Liver (tissue), 9 donors: ENCODE measurements around the gene CHCHD1. TPM values are rescaled to one million over a fixed set of nuclear protein-coding genes. Genes with fewer than 3 reads are reported as not detected.

Source experiments
- DNase-seq: peaks from one replicate; pipeline ENCODE4 v3.0.0-alpha.2; 2017; ENCODE audit warnings: low spot score
- H3K27ac ChIP-seq, 2 donors: one replicate each; pipeline ENCODE4 v1.7.0; 2013; ENCODE audit warnings: inconsistent platforms in 2 of 2, low read length in 2 of 2, control low read depth in 1 of 2, low read depth in 1 of 2, mild to moderate bottlenecking in 1 of 2
- H3K27me3 ChIP-seq, 4 donors: one replicate each; pipeline versions ENCODE4 v1.6.1 to v1.7.0; 2013; ENCODE audit warnings: low read length in 3 of 4, inconsistent platforms in 1 of 4, mild to moderate bottlenecking in 1 of 4, moderate library complexity in 1 of 4; ENCODE audit not compliant: control insufficient read depth in 4 of 4, insufficient read depth in 4 of 4
- H3K36me3 ChIP-seq, 4 donors: one replicate each; pipeline versions ENCODE4 v1.6.1 to v1.7.0; 2013; ENCODE audit warnings: low read length in 3 of 4, mild to moderate bottlenecking in 3 of 4, low read depth in 1 of 4, moderate library complexity in 1 of 4; ENCODE audit not compliant: control insufficient read depth in 4 of 4, insufficient read depth in 3 of 4
- H3K4me1 ChIP-seq, 4 donors: one replicate each; pipeline versions ENCODE4 v1.6.1 to v1.7.0; 2013; ENCODE audit warnings: low read length in 3 of 4, mild to moderate bottlenecking in 3 of 4, moderate library complexity in 1 of 4; ENCODE audit not compliant: control insufficient read depth in 4 of 4, insufficient read depth in 4 of 4
- H3K4me3 ChIP-seq, 3 donors: one replicate each; pipeline versions ENCODE4 v1.6.1 to v1.7.0; 2013; ENCODE audit warnings: low read length in 3 of 3, control low read depth in 1 of 3, low read depth in 1 of 3, mild to moderate bottlenecking in 1 of 3
- H3K9ac ChIP-seq, 2 donors: one replicate each; pipeline ENCODE4 v1.7.0; 2013; ENCODE audit warnings: low read length in 2 of 2, mild to moderate bottlenecking in 2 of 2, moderate library complexity in 2 of 2, control low read depth in 1 of 2, low read depth in 1 of 2
- H3K9me3 ChIP-seq, 4 donors: one replicate each; pipeline versions ENCODE4 v1.6.1 to v1.7.0; 2013; ENCODE audit warnings: low read length in 3 of 4; ENCODE audit not compliant: control insufficient read depth in 4 of 4
- ATF3 ChIP-seq: IDR thresholded peaks from 2 replicates; pipeline ENCODE4 v1.6.1; 2016; ENCODE audit warnings: antibody characterized with exemption
- CTCF ChIP-seq: fragments of 150-350 bp; IDR thresholded peaks from 2 replicates; pipeline ENCODE4 v1.5.1; 2017; ENCODE audit warnings: improper control_type of control experiment, low read depth, low read length; ENCODE audit not compliant: missing input control
- EGR1 ChIP-seq, 2 donors: IDR thresholded peaks; 2 replicates each; pipeline ENCODE4 v1.6.1; 2016 to 2018; ENCODE audit warnings: antibody characterized with exemption in 2 of 2, low read depth in 2 of 2
- FOXA1 ChIP-seq: IDR thresholded peaks from 2 replicates; pipeline ENCODE4 v1.6.1; 2016; ENCODE audit warnings: antibody characterized with exemption
- FOXA2 ChIP-seq: IDR thresholded peaks from 2 replicates; pipeline ENCODE4 v1.6.1; 2016; ENCODE audit warnings: antibody characterized with exemption
- GABPA ChIP-seq, 2 donors: IDR thresholded peaks in 1 of 2; conservative IDR thresholded peaks in 1 of 2; 2 replicates each; pipeline ENCODE4 v1.6.1; 2016; ENCODE audit warnings: antibody characterized with exemption in 2 of 2, mild to moderate bottlenecking in 1 of 2, moderate library complexity in 1 of 2
- HNF4A ChIP-seq, 2 donors: conservative IDR thresholded peaks; 2 replicates each; pipeline ENCODE4 v1.6.1; 2016; ENCODE audit warnings: antibody characterized with exemption in 2 of 2, mild to moderate bottlenecking in 2 of 2
- HNF4G ChIP-seq: IDR thresholded peaks from 2 replicates; pipeline ENCODE4 v1.6.1; 2016; ENCODE audit warnings: antibody characterized with exemption
- JUND ChIP-seq, 2 donors: IDR thresholded peaks; 2 replicates each; pipeline ENCODE4 v1.6.1; 2016; ENCODE audit warnings: antibody characterized with exemption in 2 of 2
- MAX ChIP-seq: IDR thresholded peaks from 2 replicates; pipeline ENCODE4 v1.6.1; 2016; ENCODE audit warnings: antibody characterized with exemption
- NR2F2 ChIP-seq: IDR thresholded peaks from 2 replicates; pipeline ENCODE4 v1.6.1; 2016; ENCODE audit warnings: antibody characterized with exemption
- RAD21 ChIP-seq, 2 donors: IDR thresholded peaks; 2 replicates each; pipeline ENCODE4 v1.6.1; 2016; ENCODE audit warnings: antibody characterized with exemption in 2 of 2, mild to moderate bottlenecking in 2 of 2
- REST ChIP-seq: IDR thresholded peaks from 2 replicates; pipeline ENCODE4 v1.6.1; 2016; ENCODE audit warnings: antibody characterized with exemption, mild to moderate bottlenecking
- RXRA ChIP-seq, 2 donors: IDR thresholded peaks; 2 replicates each; pipeline ENCODE4 v1.6.1; 2017 to 2018; ENCODE audit warnings: antibody characterized with exemption in 2 of 2, mild to moderate bottlenecking in 1 of 2
- SP1 ChIP-seq: IDR thresholded peaks from 2 replicates; pipeline ENCODE4 v1.6.1; 2018; ENCODE audit warnings: antibody characterized with exemption, mild to moderate bottlenecking
- TAF1 ChIP-seq: conservative IDR thresholded peaks from 2 replicates; pipeline ENCODE4 v1.6.1; 2016; ENCODE audit warnings: antibody characterized with exemption, mild to moderate bottlenecking
- YY1 ChIP-seq: IDR thresholded peaks from 2 replicates; pipeline ENCODE4 v1.6.1; 2016; ENCODE audit warnings: antibody characterized with exemption, mild to moderate bottlenecking
- ZBTB33 ChIP-seq: IDR thresholded peaks from 2 replicates; pipeline ENCODE4 v1.6.1; 2016; ENCODE audit warnings: antibody characterized with exemption
- WGBS: extraction: QIAGEN DNeasy Blood & Tissue Kit; methylation state at CpG from one replicate; pipeline ENCODE4 v1.1.7; 2013; 5-methylcytosine and 5-hydroxymethylcytosine counted together
- polyA plus RNA-seq, 2 donors: library from polyadenylated mRNA; stranded (reverse) in 1 of 2; unstranded in 1 of 2; fragments of 200-250 nt in 1 of 2; fragments of >200 nt in 1 of 2; fragmentation: Nextera tagmentation in 1 of 2; extraction: Ambion mirVana in 1 of 2; gene quantifications; one replicate each; pipeline versions ENCODE4 v1.2.1 to v1.2.3, GENCODE V29; 2013 to 2015
- total RNA-seq, 2 donors: library from RNA; depleted of rRNA; stranded (reverse); fragments of >200 nt; gene quantifications; one replicate each; pipeline ENCODE4 v1.2.3, GENCODE V29; 2014
- donor health status: healthy.
- donor health status: healthy.
- donor health status: healthy.
- donor health status: healthy.
- donor health status: healthy.

CHCHD1 gene
- total and polyA plus RNA-seq, 4 donors, result 7.6 to 47.4 (median 23.1) TPM

- no peak overlapping the region for H3K9ac ChIP-seq
- H3K36me3 ChIP-seq, result peaks cover 3 to 9% (median 6%) of the 10 kb centered on the region in 4 donors
- no peak overlapping the region for H3K27ac ChIP-seq
- WGBS, result 90% methylated on average over 84 of the region's 84 CpGs
- no peak for DNase-seq
- peaks cover 8 to 16% (median 12%) of the 10 kb centered on the region in 4 donors for H3K4me1 ChIP-seq
- TF ChIP-seq CTCF, result no peak
- no peak for TF ChIP-seq ZBTB33
- no peak for TF ChIP-seq FOXA2
- no peak for TF ChIP-seq RAD21 (IDR thresholded peaks at IDR 0.05)
- no peak for TF ChIP-seq HNF4A (conservative IDR thresholded peaks at IDR 0.05)
- no peaks in the 10 kb centered on the region for H3K9me3 ChIP-seq
- H3K27me3 ChIP-seq, result no peaks in the 10 kb centered on the region
- no peak overlapping the region for H3K4me3 ChIP-seq
These were observed 48.8 kb upstream of the CHCHD1 start for GRCh38 chr10:73732931-73733623.

- DNase-seq, result no peak
- peaks cover 3 to 8% (median 6%) of the 10 kb centered on the region in 4 donors for H3K36me3 ChIP-seq
- H3K27me3 ChIP-seq, result no peaks in the 10 kb centered on the region
- no peaks in the 10 kb centered on the region for H3K9me3 ChIP-seq
- 94% methylated on average over 16 of the region's 16 CpGs for WGBS
- H3K4me1 ChIP-seq, result peaks cover 8 to 16% (median 12%) of the 10 kb centered on the region in 4 donors
- no peak overlapping the region for H3K9ac ChIP-seq
- no peak for TF ChIP-seq ATF3
- no peak for TF ChIP-seq FOXA2
- TF ChIP-seq YY1, result no peak
- TF ChIP-seq NR2F2, result no peak
- no peak for TF ChIP-seq HNF4A (conservative IDR thresholded peaks at IDR 0.05)
- no peak for TF ChIP-seq MAX
- no peak for TF ChIP-seq ZBTB33
- no peak for TF ChIP-seq TAF1
- no peak for TF ChIP-seq EGR1 (IDR thresholded peaks at IDR 0.05; ENCODE audit: low read depth in 2 of 2)
- no peak for TF ChIP-seq RXRA (IDR thresholded peaks at IDR 0.05)
- no peak for TF ChIP-seq JUND (IDR thresholded peaks at IDR 0.05)
- no peak for TF ChIP-seq REST
- TF ChIP-seq FOXA1, result no peak
- TF ChIP-seq SP1, result no peak
- TF ChIP-seq RAD21 (IDR thresholded peaks at IDR 0.05), result no peak
- no peak for TF ChIP-seq HNF4G
- no peak for TF ChIP-seq GABPA (IDR thresholded peaks at IDR 0.05 in 1 of 2, conservative IDR thresholded peaks at IDR 0.05 in 1 of 2)
- TF ChIP-seq CTCF, result no peak
- no peak overlapping the region for H3K4me3 ChIP-seq
- H3K27ac ChIP-seq, result no peak overlapping the region
These were observed 47.7 kb upstream of the CHCHD1 start for GRCh38 chr10:73734028-73734720.
